ENCODE measurements around the gene FEV.

GRCh38 chr2:219029829-219030165 is 44.8 kb upstream of the FEV start:
- TF ChIP-seq CTCF (IDR thresholded peaks at IDR 0.05), result peak; percentile 85 to 96 (median 91)
- no peak for TF ChIP-seq EP300 (IDR thresholded peaks at IDR 0.05)
- no peak for TF ChIP-seq POLR2A (IDR thresholded peaks at IDR 0.05)
